Stimulated activated naive CD4-positive, alpha-beta T cell treated with Interleukin-2 at 50 U/mL for 16 hours (primary cell): ENCODE measurements around the gene ARX.

ENCODE experiments used
- DNase-seq: peaks from one replicate; lab custom pipeline; 2025; lab: John Stamatoyannopoulos, UW

ARX gene

GRCh38 chrX:25001808-25002660 lies 13.7 kb downstream of the ARX start:
- DNase-seq, result no peak

- no peak for DNase-seq
Observed at GRCh38 chrX:24999511-24999910, 16.3 kb downstream of the ARX start.

- no peak for DNase-seq
Observed at GRCh38 chrX:24996096-24996709, 19.6 kb downstream of the ARX start.

- no peak for DNase-seq
Observed at GRCh38 chrX:24993879-24994278, 21.9 kb downstream of the ARX start.

- DNase-seq, result no peak
Observed at GRCh38 chrX:24990535-24990934, 25.2 kb downstream of the ARX start.

GRCh38 chrX:24988314-24988713 lies 27.5 kb downstream of the ARX start:
- DNase-seq, result no peak

- no peak for DNase-seq
Observed at GRCh38 chrX:24987731-24988130, 28.0 kb downstream of the ARX start.

- no peak for DNase-seq
Observed at GRCh38 chrX:24985120-24985519, 30.6 kb downstream of the ARX start.

- DNase-seq, result no peak
Observed at GRCh38 chrX:24983931-24984330, 31.8 kb downstream of the ARX start.

GRCh38 chrX:24982306-24982965 lies 33.3 kb downstream of the ARX start:
- no peak for DNase-seq

GRCh38 chrX:24981030-24981429 lies 34.7 kb downstream of the ARX start:
- no peak for DNase-seq

GRCh38 chrX:24979081-24979480 lies 36.7 kb downstream of the ARX start:
- no peak for DNase-seq

- DNase-seq, result no peak
Observed at GRCh38 chrX:24969812-24970211, 46.0 kb downstream of the ARX start.

GRCh38 chrX:24965372-24965771 lies 50.4 kb downstream of the ARX start:
- DNase-seq, result no peak

- no peak for DNase-seq
Observed at GRCh38 chrX:24963823-24964222, 51.9 kb downstream of the ARX start.

GRCh38 chrX:24961809-24962208 lies 54.0 kb downstream of the ARX start:
- DNase-seq, result no peak

- no peak for DNase-seq
Observed at GRCh38 chrX:24956828-24957227, 58.9 kb downstream of the ARX start.

- DNase-seq, result no peak
Observed at GRCh38 chrX:24955372-24955930, 60.3 kb downstream of the ARX start.

- no peak for DNase-seq
Observed at GRCh38 chrX:24954732-24955131, 61.0 kb downstream of the ARX start.
